Natural killer cell (primary cell): ENCODE results near the gene GPR25. TPM values are rescaled to one million over a fixed set of nuclear protein-coding genes. Genes with fewer than 3 reads are reported as not detected.

Source experiments
- ATAC-seq, 3 donors: fragments of 150-1000 bp in 2 of 3; fragments of 200-7000 bp in 1 of 3; cut with Tn5 transposase; 1 replicate in 1 of 3; 2 replicates in 2 of 3; pipeline ENCODE4 v1.10.0; 2021; ENCODE audit warnings: mild to moderate bottlenecking in 2 of 3, moderate library complexity in 2 of 3
- DNase-seq, 2 donors: peaks; one replicate each; pipeline versions ENCODE4 v3.0.0 to v3.0.0-alpha.2; 2013 to 2021; ENCODE audit warnings: mixed read lengths in 1 of 2
- H3K27ac ChIP-seq: one replicate; pipeline ENCODE4 v1.5.1; 2013; ENCODE audit warnings: mild to moderate bottlenecking, low read length
- H3K27me3 ChIP-seq: one replicate; pipeline ENCODE4 v1.6.1; 2013; ENCODE audit warnings: low read length; ENCODE audit not compliant: control insufficient read depth, insufficient read depth
- H3K36me3 ChIP-seq: one replicate; pipeline ENCODE4 v1.6.1; 2013; ENCODE audit warnings: low read length; ENCODE audit not compliant: control insufficient read depth, insufficient read depth
- H3K4me1 ChIP-seq: one replicate; pipeline ENCODE4 v1.6.1; 2013; ENCODE audit warnings: low read length; ENCODE audit not compliant: control insufficient read depth, insufficient read depth
- H3K4me3 ChIP-seq: one replicate; pipeline ENCODE4 v1.5.1; 2013; ENCODE audit warnings: low read length
- H3K9me3 ChIP-seq: one replicate; pipeline ENCODE4 v1.6.1; 2013; ENCODE audit warnings: low read length; ENCODE audit not compliant: control insufficient read depth, insufficient read depth
- H3K27ac Mint-ChIP-seq, 2 donors: one replicate each; pipeline ENCODE4 v1.8.0; 2022; ENCODE audit warnings: mild to moderate bottlenecking in 2 of 2, mixed read lengths in 2 of 2, moderate library complexity in 1 of 2
- H3K27me3 Mint-ChIP-seq, 2 donors: one replicate each; pipeline ENCODE4 v1.8.0; 2022; ENCODE audit warnings: low read depth in 2 of 2, mixed read lengths in 2 of 2
- H3K36me3 Mint-ChIP-seq: one replicate; pipeline ENCODE4 v1.8.0; 2022; ENCODE audit warnings: mixed read lengths
- H3K4me1 Mint-ChIP-seq, 2 donors: one replicate each; pipeline ENCODE4 v1.8.0; 2022; ENCODE audit warnings: mixed read lengths in 2 of 2
- H3K4me3 Mint-ChIP-seq: one replicate; pipeline ENCODE4 v1.8.0; 2022; ENCODE audit warnings: mild to moderate bottlenecking, moderate library complexity, mixed read lengths
- H3K9me3 Mint-ChIP-seq, 2 donors: one replicate each; pipeline ENCODE4 v1.8.0; 2022; ENCODE audit warnings: mixed read lengths in 2 of 2
- CTCF ChIP-seq: fragments of 200-600 bp; IDR thresholded peaks from one replicate; pipeline ENCODE4 v1.8.0; 2022; ENCODE audit warnings: antibody characterized with exemption
- WGBS: methylation state at CpG from one replicate; pipeline ENCODE4 v1.1.7; 2013; ENCODE audit warnings: missing lambda C conversion rate; ENCODE audit not compliant: insufficient coverage; 5-methylcytosine and 5-hydroxymethylcytosine counted together
- intact Hi-C: fragments of 100-400 bp; cut with micrococcal nuclease; formaldehyde crosslinking; loops from one replicate; pipeline ENCODE4 v1.14.2; 2022
- total RNA-seq, 4 donors: library from RNA; stranded (reverse); fragments of 120-200 nt in 1 of 4; gene quantifications; one replicate each; pipeline versions ENCODE4 v1.2.3 to v1.2.4, GENCODE V29; 2013 to 2022

Gene GPR25
- total RNA-seq, 3 donors from 2014 or later (not counting 1 experiment from before 2014, with no cell fraction given), result 2.1 to 9.4 (median 2.7) TPM

- 93% methylated on average over 16 of the region's 16 CpGs for WGBS
- H3K27ac Mint-ChIP-seq, result no peak overlapping the region
These were observed 27.4 kb downstream of the GPR25 start for GRCh38 chr1:200899954-200900867.

GRCh38 chr1:200900877-200901276 is 28.1 kb downstream of the GPR25 start:
- no peak overlapping the region for H3K27ac Mint-ChIP-seq
- no peaks in the 10 kb centered on the region for H3K9me3 Mint-ChIP-seq
- Histone ChIP-seq H3K4me1 (peaks cover 21% of the 10 kb centered on the region), H3K27me3 (peaks cover 3% of the 10 kb centered on the region), H3K4me3 (no peak overlapping the region), H3K9me3 (no peaks in the 10 kb centered on the region), H3K36me3 (no peaks in the 10 kb centered on the region), H3K27ac (no peak overlapping the region)
- intact Hi-C loops, result no loop called here
- 96% methylated on average over 17 of the region's 17 CpGs for WGBS
- TF ChIP-seq CTCF, result no peak
- DNase-seq, result no peak
- H3K4me1 Mint-ChIP-seq, result peaks cover 0 to 15% of the 10 kb centered on the region in 2 donors
- no peak for ATAC-seq
- H3K27me3 Mint-ChIP-seq, result peaks cover 0 to 15% of the 10 kb centered on the region in 2 donors
- H3K4me3 Mint-ChIP-seq, result no peak overlapping the region
- no peaks in the 10 kb centered on the region for H3K36me3 Mint-ChIP-seq

More at GRCh38 chr1:200899954-200900867, 27.4 kb downstream of the GPR25 start:
- no peak overlapping the region for H3K4me3 Mint-ChIP-seq
- H3K27ac ChIP-seq, result no peak overlapping the region
- peaks cover 0 to 9% of the 10 kb centered on the region in 2 donors for H3K4me1 Mint-ChIP-seq
- intact Hi-C loops, result no loop called here
- H3K9me3 ChIP-seq, result no peaks in the 10 kb centered on the region
- no peaks in the 10 kb centered on the region for H3K36me3 Mint-ChIP-seq
- peaks cover 14% of the 10 kb centered on the region for H3K4me1 ChIP-seq
- H3K36me3 ChIP-seq, result no peaks in the 10 kb centered on the region
- H3K9me3 Mint-ChIP-seq, result no peaks in the 10 kb centered on the region
- no peak for TF ChIP-seq CTCF
- DNase-seq (no peak), ATAC-seq (no peak)
- H3K27me3 ChIP-seq, result peaks cover 3% of the 10 kb centered on the region
- no peak overlapping the region for H3K4me3 ChIP-seq
- peaks cover 0 to 15% of the 10 kb centered on the region in 2 donors for H3K27me3 Mint-ChIP-seq

- no peak for TF ChIP-seq CTCF
- Mint-ChIP-seq H3K4me1 (peaks cover 0 to 15% of the 10 kb centered on the region in 2 donors), H3K4me3 (no peak overlapping the region), H3K27me3 (peaks cover 0 to 15% of the 10 kb centered on the region in 2 donors), H3K27ac (no peak overlapping the region), H3K36me3 (no peaks in the 10 kb centered on the region), H3K9me3 (no peaks in the 10 kb centered on the region)
- H3K36me3 ChIP-seq, result no peaks in the 10 kb centered on the region
- peaks cover 3% of the 10 kb centered on the region for H3K27me3 ChIP-seq
- ATAC-seq (no peak), DNase-seq (no peak)
- WGBS, result 96% methylated on average over 5 of the region's 5 CpGs
- H3K4me3 ChIP-seq, result no peak overlapping the region
- peaks cover 25% of the 10 kb centered on the region for H3K4me1 ChIP-seq
- H3K9me3 ChIP-seq, result no peaks in the 10 kb centered on the region
- intact Hi-C loops, result no loop called here
- H3K27ac ChIP-seq, result no peak overlapping the region
These were observed 28.6 kb downstream of the GPR25 start for GRCh38 chr1:200901350-200901749.
